Dermis microvascular lymphatic vessel endothelial cell (primary cell): ENCODE measurements around the gene RSPRY1. TPM values are rescaled to one million over a fixed set of nuclear protein-coding genes. Genes with fewer than 3 reads are reported as not detected.

Experiments
- DNase-seq, 2 donors: peaks; one replicate each; pipeline versions ENCODE4 v3.0.0 to v3.0.0-alpha.2; 2010; ENCODE audit warnings: low read depth in 2 of 2
- total RNA-seq: library from RNA; depleted of rRNA; stranded (reverse); fragments of >200 nt; gene quantifications from 2 replicates; pipeline ENCODE4 v1.2.1, GENCODE V29; 2014

The RSPRY1 gene
- 43.6 and 43.8 TPM in 2 replicates for total RNA-seq

GRCh38 chr16:57185945-57186871 is at the start of gene RSPRY1, which contains the start of gene PSME3IP1:
TSS of gene RSPRY1 (plus strand) at chr16:57186329. CDS start at chr16:57204659, 18,330 bp downstream.
TSS of gene PSME3IP1 (minus strand) at chr16:57186039. CDS start at chr16:57173854, 12,185 bp downstream.
- peak; percentile 99 to 100 for DNase-seq

- peak in 1 of 2 donors; percentile 44 for DNase-seq
Measured at GRCh38 chr16:57137043-57137442, 49.1 kb upstream of the RSPRY1 start.

GRCh38 chr16:57137566-57138273 is 48.4 kb upstream of the RSPRY1 start:
- DNase-seq = no peak

- no peak for DNase-seq
Measured at GRCh38 chr16:57138281-57138935, 47.7 kb upstream of the RSPRY1 start.

- DNase-seq = no peak
Measured at GRCh38 chr16:57140931-57141668, 45.0 kb upstream of the RSPRY1 start.

GRCh38 chr16:57141822-57142631 is 44.1 kb upstream of the RSPRY1 start:
- no peak for DNase-seq

GRCh38 chr16:57143149-57143921 is 42.8 kb upstream of the RSPRY1 start:
- no peak for DNase-seq

GRCh38 chr16:57144027-57144426 is 42.1 kb upstream of the RSPRY1 start:
- no peak for DNase-seq

GRCh38 chr16:57145046-57146021 is 40.8 kb upstream of the RSPRY1 start:
- DNase-seq = peak in 1 of 2 donors; percentile 71

GRCh38 chr16:57146040-57146647 is 40.0 kb upstream of the RSPRY1 start:
- no peak for DNase-seq

GRCh38 chr16:57146735-57147134 is 39.4 kb upstream of the RSPRY1 start:
- DNase-seq = no peak

GRCh38 chr16:57147381-57148221 is 38.5 kb upstream of the RSPRY1 start:
- DNase-seq = peak; percentile 18 to 67

GRCh38 chr16:57148481-57148880 is 37.6 kb upstream of the RSPRY1 start:
- DNase-seq = no peak

GRCh38 chr16:57149391-57149790 is 36.7 kb upstream of the RSPRY1 start:
- DNase-seq = no peak

- no peak for DNase-seq
Measured at GRCh38 chr16:57150682-57151330, 35.3 kb upstream of the RSPRY1 start.

GRCh38 chr16:57151369-57151768 is 34.8 kb upstream of the RSPRY1 start:
- DNase-seq = no peak
